ENCODE results near the gene CDH2.

CDH2 gene

GRCh38 chr18:28045880-28046279 is 131.1 kb downstream of the CDH2 start:
- DNase-seq (ENCODE audit: extremely low read depth, low read depth), result no peak

GRCh38 chr18:28045176-28045810 is 131.6 kb downstream of the CDH2 start:
- DNase-seq (ENCODE audit: extremely low read depth, low read depth), result no peak
- TF ChIP-seq CTCF (IDR thresholded peaks at IDR 0.05; ENCODE audit: low read depth, low read length), result no peak

More at GRCh38 chr18:28045880-28046279, 131.1 kb downstream of the CDH2 start:
- no peak for TF ChIP-seq CTCF (IDR thresholded peaks at IDR 0.05; ENCODE audit: low read depth, low read length)

- DNase-seq (ENCODE audit: extremely low read depth, low read depth), result no peak
- no peak for TF ChIP-seq CTCF (IDR thresholded peaks at IDR 0.05; ENCODE audit: low read depth, low read length)
Measured at GRCh38 chr18:28044036-28044435, 132.9 kb downstream of the CDH2 start.

GRCh38 chr18:28043631-28044030 is 133.3 kb downstream of the CDH2 start:
- no peak for TF ChIP-seq CTCF (IDR thresholded peaks at IDR 0.05; ENCODE audit: low read depth, low read length)

GRCh38 chr18:28041366-28041765 is 135.6 kb downstream of the CDH2 start:
- no peak for DNase-seq (ENCODE audit: extremely low read depth, low read depth)
- TF ChIP-seq CTCF (IDR thresholded peaks at IDR 0.05; ENCODE audit: low read depth, low read length), result no peak

More at GRCh38 chr18:28043631-28044030, 133.3 kb downstream of the CDH2 start:
- no peak for DNase-seq (ENCODE audit: extremely low read depth, low read depth)

GRCh38 chr18:28040716-28041115 is 136.2 kb downstream of the CDH2 start:
- DNase-seq (ENCODE audit: extremely low read depth, low read depth), result no peak
- no peak for TF ChIP-seq CTCF (IDR thresholded peaks at IDR 0.05; ENCODE audit: low read depth, low read length)

- no peak for TF ChIP-seq CTCF (IDR thresholded peaks at IDR 0.05; ENCODE audit: low read depth, low read length)
Measured at GRCh38 chr18:28040211-28040610, 136.7 kb downstream of the CDH2 start.

More at GRCh38 chr18:28040211-28040610, 136.7 kb downstream of the CDH2 start:
- no peak for DNase-seq (ENCODE audit: extremely low read depth, low read depth)
